ENCODE results near the gene VPS37B. TPM values are rescaled to one million over a fixed set of nuclear protein-coding genes. Genes with fewer than 3 reads are reported as not detected.

Gene VPS37B
- total RNA-seq, 2 experiments from 2014 or later = 17.8 to 18.4 TPM

- TF ChIP-seq CTCF (IDR thresholded peaks at IDR 0.05) = no peak
- ChIA-PET CTCF (interaction anchor here (0.7 to 4.6 kb wide), 4 partner anchors 9 to 42 kb away, joined by 3 to 23 read pairs (median 4); no protein-coding TSS in a partner anchor), POLR2A (interaction anchor here (0.8 to 1.9 kb wide), 5 partner anchors 8 to 139 kb away, joined by 3 to 6 read pairs (median 4); no protein-coding TSS in a partner anchor)
- DNase-seq (peak; percentile 57), ATAC-seq (peak; percentile 64)
- peak within 1 kb of the TSS; percentile 88 for H3K27ac Mint-ChIP-seq
- H3K4me1 Mint-ChIP-seq (ENCODE audit: low read depth) = peaks cover 36% of the 10 kb centered on the region
- H3K36me3 Mint-ChIP-seq (ENCODE audit: low read depth) = peaks cover 4% of the 10 kb centered on the region
- no peaks in the 10 kb centered on the region for H3K27me3 Mint-ChIP-seq
- H3K9me3 Mint-ChIP-seq = no peaks in the 10 kb centered on the region
- intact Hi-C loops (cut with micrococcal nuclease) = no loop called here
- peak within 1 kb of the TSS; percentile 92 for H3K4me3 Mint-ChIP-seq
These were observed 60.8 kb downstream of the VPS37B start, which contains the start of gene HIP1R for GRCh38 chr12:122834921-122835749. Gene HIP1R (plus strand): TSS chr12:122835457. CDS start chr12:122835551, 94 bp downstream.

GRCh38 chr12:122834104-122834920 lies 61.6 kb downstream of the VPS37B start:
- DNase-seq = peak; percentile 38
- CTCF ChIA-PET = interaction anchor here (0.7 to 4.6 kb wide), 2 partner anchors 8 to 41 kb away, joined by 3 to 23 read pairs; no protein-coding TSS in a partner anchor

GRCh38 chr12:122830517-122831214 lies 65.3 kb downstream of the VPS37B start:
- POLR2A ChIA-PET = no interaction called here
- no peak overlapping the region for H3K4me3 Mint-ChIP-seq
- intact Hi-C loops (cut with micrococcal nuclease) = no loop called here
- no peak for TF ChIP-seq CTCF (IDR thresholded peaks at IDR 0.05)
- CTCF ChIA-PET = interaction anchor here (0.6 to 6.1 kb wide), 4 partner anchors 37 to 613 kb away, joined by 3 to 31 read pairs (median 14); no protein-coding TSS in a partner anchor
- H3K36me3 Mint-ChIP-seq (ENCODE audit: low read depth) = no peaks in the 10 kb centered on the region
- no peaks in the 10 kb centered on the region for H3K9me3 Mint-ChIP-seq
- no peak overlapping the region for H3K27ac Mint-ChIP-seq
- H3K27me3 Mint-ChIP-seq = no peaks in the 10 kb centered on the region
- ATAC-seq = no peak
- no peak for DNase-seq
- peaks cover 9% of the 10 kb centered on the region for H3K4me1 Mint-ChIP-seq (ENCODE audit: low read depth)

More at GRCh38 chr12:122834104-122834920, 61.6 kb downstream of the VPS37B start:
- no peaks in the 10 kb centered on the region for H3K27me3 Mint-ChIP-seq
- no peaks in the 10 kb centered on the region for H3K9me3 Mint-ChIP-seq
- H3K27ac Mint-ChIP-seq = peak overlapping the region; percentile 83
- intact Hi-C loops (cut with micrococcal nuclease) = no loop called here
- peaks cover 4% of the 10 kb centered on the region for H3K36me3 Mint-ChIP-seq (ENCODE audit: low read depth)
- H3K4me1 Mint-ChIP-seq (ENCODE audit: low read depth) = peaks cover 30% of the 10 kb centered on the region
- POLR2A ChIA-PET = interaction anchor here (0.7 kb wide), 1 partner anchor 103 kb away, joined by 3 read pairs; no protein-coding TSS in a partner anchor
- peak overlapping the region; percentile 84 for H3K4me3 Mint-ChIP-seq
- no peak for TF ChIP-seq CTCF (IDR thresholded peaks at IDR 0.05)
- peak; percentile 12 for ATAC-seq

DNA sequence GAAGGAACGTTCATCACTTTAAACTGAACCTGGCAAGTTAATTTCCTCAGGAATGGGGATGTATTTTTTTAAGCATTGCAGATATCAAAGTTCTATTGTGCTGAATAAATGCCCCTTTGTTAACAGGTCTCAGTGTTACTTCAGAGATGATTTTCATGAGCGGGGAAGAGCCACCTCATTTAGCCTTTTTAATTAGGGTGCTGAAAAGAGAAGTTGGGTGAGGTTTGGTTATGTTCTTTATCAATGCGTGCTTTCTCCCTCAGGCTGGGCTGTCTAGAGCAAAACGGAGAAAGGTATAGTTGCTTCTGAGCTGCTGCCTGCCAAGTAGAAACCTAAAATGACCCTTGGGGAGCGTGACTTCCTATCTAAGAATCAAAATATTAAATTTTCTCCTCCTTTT lies 68.7 kb downstream of the VPS37B start:
- intact Hi-C loops (cut with micrococcal nuclease) = no loop called here
- Mint-ChIP-seq H3K27ac (no peak overlapping the region), H3K36me3 (ENCODE audit: low read depth) (no peaks in the 10 kb centered on the region), H3K4me1 (ENCODE audit: low read depth) (no peaks in the 10 kb centered on the region), H3K27me3 (no peaks in the 10 kb centered on the region), H3K4me3 (no peak overlapping the region), H3K9me3 (no peaks in the 10 kb centered on the region)
- ChIA-PET CTCF (interaction anchor here (1.5 to 6.1 kb wide), 2 partner anchors 34 to 216 kb away, joined by 3 to 31 read pairs; no protein-coding TSS in a partner anchor), POLR2A (interaction anchor here (1.4 kb wide), 1 partner anchor 9 kb away, joined by 6 read pairs; the partner anchor contains the start of gene HIP1R)
- no peak for TF ChIP-seq CTCF (IDR thresholded peaks at IDR 0.05)
- ATAC-seq = no peak
- DNase-seq = no peak

All from activated CD8-positive, alpha-beta T cell treated with anti-CD3 and anti-CD28 coated beads for 36 hours (primary cell).